Right renal pelvis (tissue), 4 donors: Measurements from ENCODE around the gene TGFBR3L. TPM values are rescaled to one million over a fixed set of nuclear protein-coding genes. Genes with fewer than 3 reads are reported as not detected.

Experiments used
- DNase-seq, 4 donors: peaks; one replicate each; pipeline ENCODE4 v3.0.0-alpha.2; 2013; ENCODE audit warnings: low read depth in 4 of 4, low spot score in 3 of 4, missing footprints in 1 of 4
- polyA plus RNA-seq, 4 donors: library from polyadenylated mRNA; unstranded; fragments of 120-200 nt; gene quantifications; one replicate each; pipeline ENCODE4 v1.2.1, GENCODE V29; 2013; ENCODE audit not compliant: insufficient read length in 4 of 4

TGFBR3L gene
- polyA plus RNA-seq, 4 donors = 0.28 to 1.1 (median 0.60) TPM

DNA sequence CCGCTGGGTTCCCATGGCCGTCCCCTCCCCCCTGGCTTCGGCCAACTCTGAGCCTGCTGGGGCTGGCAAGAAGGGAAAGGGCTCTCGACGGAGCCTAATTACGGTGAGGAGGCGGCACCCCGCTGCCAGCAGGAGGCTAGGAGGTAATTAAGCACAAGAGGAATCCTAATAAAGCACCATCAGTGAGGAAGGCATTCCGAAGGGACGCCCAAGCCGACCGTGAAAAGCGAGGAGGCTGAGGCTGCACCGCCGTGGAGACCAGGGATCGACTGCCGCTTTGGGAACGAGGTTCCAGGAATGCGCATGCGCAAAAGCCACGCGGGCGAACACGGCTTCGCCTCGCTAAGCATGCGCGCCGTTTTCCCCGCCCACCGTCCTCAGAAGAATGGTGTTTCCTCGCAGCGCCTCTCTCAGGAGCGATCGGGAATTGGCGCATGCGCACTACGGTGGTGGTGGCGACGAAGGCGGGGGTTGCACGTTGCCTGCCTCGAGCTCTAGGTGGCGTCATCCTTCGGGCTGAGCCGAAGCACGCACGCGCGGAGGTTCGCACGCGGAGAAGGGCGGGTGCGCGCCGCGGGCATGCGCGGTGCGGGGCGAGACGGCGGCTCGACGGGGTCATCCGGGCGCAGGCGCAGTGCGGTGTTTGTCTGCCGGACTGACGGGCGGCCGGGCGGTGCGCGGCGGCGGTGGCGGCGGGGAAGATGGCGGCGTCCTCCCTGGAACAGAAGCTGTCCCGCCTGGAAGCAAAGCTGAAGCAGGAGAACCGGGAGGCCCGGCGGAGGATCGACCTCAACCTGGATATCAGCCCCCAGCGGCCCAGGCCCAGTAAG, 11.2 kb upstream of the TGFBR3L start, which contains the start of gene MAP2K7:
Gene MAP2K7 (plus strand): TSS at position 634 of the 830 bp plus-strand sequence. CDS start 68 bp downstream, at position 702.
- DNase-seq = peak; percentile 99 to 100 (median 100)

GRCh38 chr19:7904074-7905020, 10.3 kb upstream of the TGFBR3L start:
- DNase-seq = no peak

DNA sequence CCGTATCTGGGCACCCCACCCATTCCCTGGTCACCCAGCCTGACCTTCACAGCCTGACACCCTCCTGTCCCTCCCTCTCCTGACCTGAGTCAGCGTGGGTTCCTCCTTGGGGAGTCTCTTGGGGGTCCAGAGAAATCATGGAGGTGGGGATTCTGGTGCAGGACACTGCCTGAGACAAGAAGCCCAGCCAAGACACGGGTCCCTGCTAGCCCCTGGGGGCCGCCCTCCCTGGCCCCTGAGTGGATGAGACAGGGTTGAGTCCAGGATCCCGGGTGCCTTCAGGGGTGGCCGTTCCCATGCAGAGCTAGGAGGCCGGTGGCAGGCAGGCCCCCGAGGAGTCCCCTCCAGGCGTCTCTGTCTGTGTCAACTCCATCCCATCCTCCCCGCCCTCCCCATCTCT, 9.4 kb upstream of the TGFBR3L start:
- no peak for DNase-seq

DNA sequence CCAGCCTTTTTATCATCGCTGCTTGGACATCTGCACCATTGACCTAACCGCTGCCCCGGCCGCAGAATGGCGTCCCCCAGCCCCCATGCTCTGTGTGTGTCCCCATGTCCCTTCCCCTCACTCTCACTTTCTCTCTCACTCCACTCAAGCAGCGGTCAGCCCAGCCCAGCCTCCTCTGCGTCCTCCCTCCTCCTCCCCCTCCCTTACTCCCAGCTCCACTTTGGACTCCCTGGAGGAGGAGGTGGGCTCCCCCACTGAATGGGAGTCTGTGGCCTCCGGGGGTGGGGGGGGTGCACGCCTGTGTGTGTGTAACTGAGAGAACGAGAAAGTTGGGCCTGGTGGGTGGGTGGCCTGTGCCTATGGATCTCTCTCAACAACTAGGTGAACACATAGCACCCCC, 8.8 kb upstream of the TGFBR3L start:
- no peak for DNase-seq

GRCh38 chr19:7907122-7907521, 7.5 kb upstream of the TGFBR3L start:
- DNase-seq = no peak

GRCh38 chr19:7907544-7907943, 7.1 kb upstream of the TGFBR3L start:
- DNase-seq = no peak

DNA sequence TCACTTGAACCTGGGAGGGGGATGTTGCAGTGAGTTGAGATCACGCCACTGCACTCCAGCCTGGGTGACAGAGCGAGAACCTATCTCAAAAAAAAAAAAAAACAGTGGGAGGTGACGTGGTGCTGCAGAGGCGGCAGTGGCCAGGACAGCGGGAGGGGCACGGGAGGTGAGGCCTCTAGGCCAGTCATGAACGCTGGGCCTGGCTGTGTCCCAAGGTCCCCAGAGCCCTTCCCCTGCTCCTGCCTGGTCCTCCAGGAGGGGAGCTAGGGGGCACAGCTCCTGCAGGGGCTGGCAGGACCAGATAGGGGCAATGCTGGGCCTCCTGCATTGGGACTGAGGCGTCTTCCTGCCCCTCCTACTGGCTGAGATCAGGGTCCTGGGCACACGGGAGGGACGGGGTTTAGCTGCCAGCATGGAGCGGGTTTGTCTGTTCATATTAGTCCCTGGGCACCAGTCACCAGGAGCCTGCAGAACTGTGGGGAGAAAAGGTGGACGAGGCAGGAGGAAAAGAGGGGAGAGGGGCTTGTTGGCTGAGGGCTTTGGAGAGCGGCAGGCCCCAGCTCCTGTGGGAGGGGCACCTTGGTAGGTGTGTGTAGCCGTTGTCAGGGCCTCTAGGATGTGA, 6.4 kb upstream of the TGFBR3L start:
- no peak for DNase-seq

DNA sequence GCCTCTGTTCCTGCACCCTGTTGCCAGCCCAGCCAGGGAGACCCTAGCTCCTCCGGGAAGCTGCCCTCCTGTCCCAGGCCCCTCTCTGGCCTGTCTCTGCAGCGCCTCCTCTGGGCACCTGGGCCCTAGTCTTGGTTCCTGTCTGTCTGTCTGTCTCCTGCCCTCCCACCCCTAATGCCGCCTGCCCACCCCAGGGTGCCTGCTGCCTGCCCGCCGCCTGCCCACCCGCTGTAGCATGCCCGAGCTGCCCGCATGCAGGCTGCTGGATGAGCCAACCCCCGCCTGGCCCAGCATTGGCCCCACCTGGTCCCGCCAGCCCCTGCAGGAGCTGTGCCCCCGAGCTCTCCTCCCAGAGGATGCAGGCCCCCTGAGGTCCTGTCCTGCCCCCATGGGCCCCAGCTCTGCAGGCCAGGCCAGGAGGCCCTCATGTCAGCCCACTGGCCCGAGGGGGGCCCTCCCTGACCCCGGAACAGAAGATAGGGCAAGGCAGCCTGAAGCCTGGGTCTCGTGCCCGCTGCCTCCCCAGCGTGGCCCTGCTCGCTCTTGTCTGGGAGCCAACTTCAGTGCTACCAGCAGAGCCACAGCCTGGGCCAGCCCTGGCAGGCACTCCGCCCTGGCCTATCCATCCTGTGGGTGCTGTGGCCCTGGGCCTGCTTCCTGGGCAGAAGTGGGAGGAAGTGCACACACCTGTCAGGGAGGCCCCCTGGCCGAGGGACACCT, 5.7 kb upstream of the TGFBR3L start:
- DNase-seq = no peak

DNA sequence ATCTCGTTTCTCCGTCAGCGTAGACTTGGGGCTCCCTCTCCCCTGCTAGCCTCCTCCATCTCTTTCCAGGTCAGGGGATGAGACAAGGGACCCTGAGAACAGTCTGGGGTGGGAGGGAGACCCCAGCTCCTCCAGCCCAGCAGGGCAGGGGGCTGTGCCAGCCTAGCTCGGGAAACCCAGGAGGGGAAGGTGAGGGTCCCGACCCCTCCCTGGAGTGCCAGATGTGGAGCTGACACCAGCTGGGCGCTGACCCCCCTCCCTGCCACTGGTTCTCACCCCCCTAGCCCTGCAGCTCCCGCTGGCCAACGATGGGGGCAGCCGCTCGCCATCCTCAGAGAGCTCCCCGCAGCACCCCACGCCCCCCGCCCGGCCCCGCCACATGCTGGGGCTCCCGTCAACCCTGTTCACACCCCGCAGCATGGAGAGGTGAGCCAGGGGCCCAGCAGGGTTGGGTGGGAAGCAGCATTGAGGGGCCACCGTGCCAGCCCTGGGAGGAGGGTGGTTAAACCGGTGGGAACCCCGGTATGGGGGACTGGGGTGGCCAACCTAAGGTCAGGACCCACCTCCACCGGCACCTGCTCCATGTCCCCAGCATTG, 5.1 kb upstream of the TGFBR3L start:
- DNase-seq = no peak

DNA sequence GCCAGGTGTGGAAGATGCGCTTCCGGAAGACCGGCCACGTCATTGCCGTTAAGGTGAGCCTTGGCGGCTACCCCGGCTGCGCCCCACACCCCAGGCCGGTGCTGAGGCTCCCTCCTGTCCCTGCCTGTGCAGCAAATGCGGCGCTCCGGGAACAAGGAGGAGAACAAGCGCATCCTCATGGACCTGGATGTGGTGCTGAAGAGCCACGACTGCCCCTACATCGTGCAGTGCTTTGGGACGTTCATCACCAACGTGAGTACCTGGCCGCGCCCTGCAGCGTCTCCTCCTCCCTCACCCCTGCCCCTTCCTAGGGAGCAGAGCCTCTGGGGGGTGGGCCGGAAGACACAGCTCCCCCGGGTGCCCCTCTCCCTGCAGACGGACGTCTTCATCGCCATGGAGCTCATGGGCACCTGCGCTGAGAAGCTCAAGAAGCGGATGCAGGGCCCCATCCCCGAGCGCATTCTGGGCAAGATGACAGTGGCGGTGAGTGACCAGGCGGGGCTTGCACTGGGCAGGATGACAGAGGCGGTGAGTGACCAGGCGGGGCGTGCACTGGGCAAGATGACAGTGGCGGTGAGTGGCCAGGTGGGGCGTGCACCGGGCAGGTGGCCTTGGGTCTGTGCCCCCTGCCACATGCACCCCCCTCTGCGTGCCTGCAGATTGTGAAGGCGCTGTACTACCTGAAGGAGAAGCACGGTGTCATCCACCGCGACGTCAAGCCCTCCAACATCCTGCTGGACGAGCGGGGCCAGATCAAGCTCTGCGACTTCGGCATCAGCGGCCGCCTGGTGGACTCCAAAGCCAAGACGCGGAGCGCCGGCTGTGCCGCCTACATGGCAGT, 4.1 kb upstream of the TGFBR3L start:
- DNase-seq = no peak

DNA sequence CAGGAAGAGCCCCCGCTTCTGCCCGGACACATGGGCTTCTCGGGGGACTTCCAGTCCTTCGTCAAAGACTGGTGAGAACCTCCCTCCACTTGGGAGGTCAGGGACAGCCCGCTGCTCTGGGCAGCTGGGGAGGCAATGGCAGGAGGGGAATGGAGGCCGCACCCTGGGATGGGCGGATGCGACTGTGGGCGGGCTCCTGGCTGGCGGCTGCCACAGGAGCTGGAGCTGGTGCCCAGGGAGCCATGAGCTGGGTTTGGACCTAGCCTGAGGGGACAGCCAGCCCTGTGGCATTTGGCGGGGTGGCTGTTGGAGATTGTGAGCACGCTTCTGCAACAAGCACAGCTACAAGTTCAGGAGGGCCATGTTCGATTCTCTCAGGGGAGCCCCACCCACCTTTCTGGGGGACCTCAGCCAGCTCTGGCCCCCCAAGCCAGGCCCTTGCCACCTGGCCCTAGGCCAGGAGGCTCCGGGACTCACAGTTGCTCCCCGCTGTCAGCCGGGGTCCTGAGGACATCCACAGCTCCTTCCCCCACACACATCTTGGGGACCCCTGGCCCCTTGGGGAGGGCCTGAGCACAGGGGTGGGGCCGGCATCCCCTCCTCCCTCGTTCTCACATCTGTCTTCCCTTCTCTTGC, 3.0 kb upstream of the TGFBR3L start:
- DNase-seq = no peak

DNA sequence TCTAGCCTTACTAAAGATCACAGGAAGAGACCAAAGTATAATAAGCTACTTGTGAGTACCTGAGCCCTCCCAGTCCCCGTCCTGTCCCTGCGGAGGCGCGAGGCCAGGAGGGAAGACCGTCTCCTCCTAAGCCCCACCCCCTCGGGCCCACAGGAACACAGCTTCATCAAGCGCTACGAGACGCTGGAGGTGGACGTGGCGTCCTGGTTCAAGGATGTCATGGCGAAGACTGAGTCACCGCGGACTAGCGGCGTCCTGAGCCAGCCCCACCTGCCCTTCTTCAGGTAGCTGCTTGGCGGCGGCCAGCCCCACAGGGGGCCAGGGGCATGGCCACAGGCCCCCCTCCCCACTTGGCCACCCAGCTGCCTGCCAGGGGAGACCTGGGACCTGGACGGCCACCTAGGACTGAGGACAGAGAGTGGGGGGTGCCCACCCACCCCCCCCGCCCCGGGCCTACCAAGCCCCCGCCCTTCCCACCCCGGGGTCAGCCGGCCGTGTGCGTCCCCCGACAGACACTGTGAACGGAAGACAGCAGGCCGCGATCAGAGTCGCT, 2.4 kb upstream of the TGFBR3L start:
- DNase-seq = no peak

DNA sequence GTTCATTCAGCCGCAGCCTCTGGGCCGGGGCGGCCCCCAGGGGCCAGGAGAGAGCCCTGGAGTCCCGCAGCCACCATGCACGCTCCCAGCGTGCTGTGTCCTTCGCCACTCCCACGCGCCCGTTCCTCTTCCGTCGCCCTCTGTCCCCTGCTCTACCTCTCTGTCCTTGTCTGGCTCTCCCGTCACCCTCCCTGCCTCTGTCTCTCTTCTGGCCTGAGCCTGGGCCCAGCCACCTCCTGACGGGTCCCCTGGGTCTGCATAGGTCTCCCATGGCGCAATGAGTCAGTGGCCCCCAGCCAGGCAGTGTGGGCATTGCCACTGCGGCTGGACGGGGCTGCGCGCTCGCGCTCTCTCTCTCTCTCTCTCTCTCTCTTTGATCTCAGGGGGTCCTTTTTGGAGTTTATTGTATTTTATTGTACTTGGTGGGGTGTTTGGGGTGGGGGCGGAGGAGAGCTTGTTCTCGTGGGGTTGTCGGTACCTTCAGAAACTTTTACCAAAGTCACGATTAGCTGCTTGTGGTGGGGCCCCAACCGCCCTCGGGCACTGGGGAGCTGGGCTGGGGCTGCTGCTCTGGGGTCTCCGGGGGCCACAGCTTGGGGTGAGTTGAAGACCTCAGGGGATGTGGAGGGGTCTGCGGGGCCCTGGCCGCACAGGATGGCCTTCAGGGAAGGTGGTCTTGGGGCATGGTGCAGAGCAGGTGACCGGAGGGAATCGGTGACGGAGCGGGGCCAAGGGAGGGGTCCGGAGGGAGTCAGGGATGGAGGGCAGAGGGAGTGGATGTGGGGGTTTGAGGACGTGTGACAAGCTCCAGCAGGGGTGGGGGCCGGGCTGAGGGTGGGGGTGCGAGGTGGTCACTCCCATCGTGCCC, 1.7 kb upstream of the TGFBR3L start:
- DNase-seq = no peak

GRCh38 chr19:7913652-7914051, 978 bp upstream of the TGFBR3L start:
- DNase-seq = no peak

- no peak for DNase-seq
These were observed 531 bp upstream of the TGFBR3L start for GRCh38 chr19:7914099-7914498.

DNA sequence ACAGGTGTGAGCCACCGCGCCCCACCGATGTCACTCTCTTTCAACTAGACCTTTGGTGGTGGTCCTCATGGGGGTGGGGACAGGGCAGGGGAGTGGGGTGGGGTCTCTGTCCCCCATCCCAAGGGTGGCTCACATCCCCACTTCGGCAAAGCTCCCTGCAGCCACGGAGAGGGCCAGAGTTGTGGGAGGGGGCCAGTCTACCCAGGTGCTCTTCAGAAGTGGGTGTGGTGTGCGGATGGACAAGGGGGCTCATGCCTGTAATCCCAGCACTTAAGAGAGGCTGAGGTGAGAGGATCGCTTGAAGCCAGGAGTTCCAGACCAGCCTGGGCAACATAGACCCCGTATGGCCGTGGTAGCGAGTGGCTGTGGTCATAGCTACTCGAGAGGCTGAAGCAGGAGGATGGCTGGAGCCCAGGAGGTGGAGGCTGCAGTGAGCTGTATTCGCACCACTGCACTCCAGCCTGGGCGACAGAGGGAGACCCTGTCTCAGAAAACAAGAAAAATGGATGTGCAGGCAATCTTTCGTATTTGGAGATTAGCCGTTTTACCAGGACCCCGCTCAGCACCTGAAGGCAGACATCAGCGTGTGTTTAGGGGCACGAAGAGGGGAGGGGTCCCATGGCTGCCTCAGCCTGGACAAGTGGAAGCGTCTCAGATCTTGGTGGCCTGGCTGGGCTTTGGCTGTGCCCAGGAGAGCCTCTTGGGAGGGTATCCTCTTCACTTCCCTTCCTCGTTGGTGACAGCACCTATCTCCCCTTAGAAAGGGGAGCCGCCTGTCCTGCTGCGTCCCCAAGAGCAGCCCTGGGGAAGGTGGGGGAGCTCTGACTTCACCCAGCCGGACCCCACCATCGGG, 846 bp downstream of the TGFBR3L start:
- no peak for DNase-seq
